Panc1 (cell line): Measurements from ENCODE around the gene POU2F1. TPM values are rescaled to one million over a fixed set of nuclear protein-coding genes. Genes with fewer than 3 reads are reported as not detected.

Experiments used
- ATAC-seq: fragments of 200-7000 bp; cut with Tn5 transposase; 2 replicates; pipeline ENCODE4 v1.9.1; 2020; ENCODE audit warnings: mild to moderate bottlenecking, moderate library complexity
- BruUV-seq: library from RNA; stranded (reverse); fragments of 400-500 nt; replicated peaks from 2 replicates; lab custom pipeline; 2021; lab: Mats Ljungman, UMichigan
- CTCF ChIA-PET: fragments of 300-600 bp; sonication (Branson Sonifier 250); formaldehyde crosslinking; loops from one replicate; lab custom pipeline; 2022; ENCODE audit warnings: antibody characterized with exemption; lab: Charles Lee
- POLR2A ChIA-PET: fragments of 300-600 bp; sonication (Branson Sonifier 250); formaldehyde crosslinking; loops from one replicate; lab custom pipeline; 2022; ENCODE audit warnings: antibody characterized with exemption; lab: Charles Lee
- DNase-seq: peaks from one replicate; pipeline ENCODE4 v3.0.0-alpha.2; 2010; ENCODE audit warnings: low read depth, low spot score
- H3K27ac ChIP-seq: 2 replicates; pipeline ENCODE4 v1.5.1; 2011; ENCODE audit warnings: mild to moderate bottlenecking, low read length, inconsistent platforms
- H3K27me3 ChIP-seq: fragments of 200-500 bp; sonication (Bioruptor generic); 2 replicates; pipeline ENCODE4 v1.6.0; 2014; ENCODE audit warnings: low read length, inconsistent platforms; ENCODE audit not compliant: control insufficient read depth, insufficient read depth
- H3K36me3 ChIP-seq: fragments of 200-500 bp; sonication (Bioruptor generic); 2 replicates; pipeline ENCODE4 v1.5.1; 2014; ENCODE audit warnings: inconsistent platforms, mild to moderate bottlenecking, low read length, moderate library complexity; ENCODE audit not compliant: control insufficient read depth, insufficient read depth
- H3K4me1 ChIP-seq: 2 replicates; pipeline ENCODE4 v1.5.1; 2011; ENCODE audit warnings: inconsistent platforms, mild to moderate bottlenecking, low read length, moderate library complexity; ENCODE audit not compliant: control insufficient read depth, insufficient read depth
- H3K4me3 ChIP-seq, 2 experiments: 2 replicates each; pipeline ENCODE4 v1.5.1; 2011 to 2012; ENCODE audit warnings: low read depth in 2 of 2, low read length in 2 of 2, mild to moderate bottlenecking in 2 of 2, inconsistent platforms in 1 of 2, moderate library complexity in 1 of 2
- H3K9me3 ChIP-seq: fragments of 200-500 bp; sonication (Bioruptor generic); 2 replicates; pipeline ENCODE4 v1.5.1; 2014; ENCODE audit warnings: low read depth, mild to moderate bottlenecking, inconsistent platforms, low read length, moderate library complexity; ENCODE audit not compliant: control insufficient read depth, insufficient read depth
- POLR2AphosphoS5 ChIP-seq: IDR thresholded peaks from 2 replicates; pipeline ENCODE4 v1.6.1; 2012; ENCODE audit warnings: mild to moderate bottlenecking, low read depth, low read length, moderate library complexity
- SIN3A ChIP-seq: IDR thresholded peaks from 2 replicates; pipeline ENCODE4 v1.6.1; 2012; ENCODE audit warnings: low read depth, mild to moderate bottlenecking, low read length, moderate library complexity, borderline replicate concordance; ENCODE audit not compliant: insufficient read depth
- TCF7L2 ChIP-seq: IDR thresholded peaks from 2 replicates; pipeline ENCODE4 v1.6.1; 2011; ENCODE audit warnings: mild to moderate bottlenecking, low read depth, low read length, inconsistent platforms
- in situ Hi-C: cut with HindIII; loops from 2 replicates; pipeline ENCODE4 v1.10.0; 2016; ENCODE audit warnings: low sequenced_read_pairs, low pct_unique_long_range_greater_than_20kb
- intact Hi-C: fragments of 100-400 bp; cut with micrococcal nuclease; formaldehyde crosslinking; loops from one replicate; pipeline ENCODE4 v1.10.0; 2022; ENCODE audit not compliant: unreplicated experiment
- total RNA-seq: library from RNA; stranded (reverse); gene quantifications from one replicate; pipeline ENCODE4 v1.2.1, GENCODE V29; 2021; ENCODE audit not compliant: unreplicated experiment
- TF ChIP-seq, protein P1 (sequence below), 2 experiments: IDR thresholded peaks; 2 replicates each; pipeline ENCODE4 v1.6.1; 2011 to 2012; ENCODE audit warnings: low read depth in 2 of 2, control low read depth in 1 of 2, low read length in 1 of 2, mild to moderate bottlenecking in 1 of 2, moderate library complexity in 1 of 2; ENCODE audit not compliant: insufficient read depth in 1 of 2
- TF ChIP-seq, protein P2 (sequence below): fragments of 450-650 bp; IDR thresholded peaks from 2 replicates; pipeline ENCODE4 v1.5.1; 2017; ENCODE audit warnings: mild to moderate bottlenecking

Gene POU2F1
- total RNA-seq, 1 experiment from 2014 or later, result 17.1 TPM

DNA sequence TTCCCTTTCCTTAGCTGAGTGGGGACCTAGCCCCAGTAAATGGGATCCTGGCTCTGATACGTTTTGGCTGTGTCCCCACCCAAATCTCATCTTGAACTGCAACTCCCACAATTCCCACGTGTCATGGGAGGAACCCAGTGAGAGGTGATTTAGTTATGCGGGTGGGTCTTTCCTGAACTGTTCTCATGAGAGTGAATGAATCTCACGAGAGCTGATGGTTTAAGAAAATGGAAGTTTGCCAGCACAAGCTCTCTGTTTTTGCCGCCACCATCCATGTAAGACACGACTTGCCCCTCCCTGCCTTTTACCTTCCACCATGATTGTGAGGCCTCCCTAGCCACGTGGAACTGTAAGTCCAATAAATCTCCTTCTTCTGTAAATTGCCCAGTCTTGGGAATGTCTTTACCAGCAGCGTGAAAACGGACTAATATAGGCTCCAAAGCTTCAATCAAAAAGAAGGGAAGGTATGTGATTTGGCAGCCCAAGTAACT is 29.9 kb upstream of the POU2F1 start:
- intact Hi-C loops (no loop called here), in situ Hi-C loops (no loop called here)
- Histone ChIP-seq H3K27ac (no peak overlapping the region), H3K36me3 (no peaks in the 10 kb centered on the region), H3K4me3 (no peak overlapping the region), H3K9me3 (no peaks in the 10 kb centered on the region), H3K27me3 (no peaks in the 10 kb centered on the region), H3K4me1 (no peaks in the 10 kb centered on the region)
- POLR2A ChIA-PET, result no interaction called here
- BruUV-seq, result no TSS peak
- no peak for ATAC-seq
- no peak for DNase-seq
- CTCF ChIA-PET, result no interaction called here
- TF ChIP-seq SIN3A (no peak), POLR2AphosphoS5 (no peak)
- TF ChIP-seq, protein P1, sequence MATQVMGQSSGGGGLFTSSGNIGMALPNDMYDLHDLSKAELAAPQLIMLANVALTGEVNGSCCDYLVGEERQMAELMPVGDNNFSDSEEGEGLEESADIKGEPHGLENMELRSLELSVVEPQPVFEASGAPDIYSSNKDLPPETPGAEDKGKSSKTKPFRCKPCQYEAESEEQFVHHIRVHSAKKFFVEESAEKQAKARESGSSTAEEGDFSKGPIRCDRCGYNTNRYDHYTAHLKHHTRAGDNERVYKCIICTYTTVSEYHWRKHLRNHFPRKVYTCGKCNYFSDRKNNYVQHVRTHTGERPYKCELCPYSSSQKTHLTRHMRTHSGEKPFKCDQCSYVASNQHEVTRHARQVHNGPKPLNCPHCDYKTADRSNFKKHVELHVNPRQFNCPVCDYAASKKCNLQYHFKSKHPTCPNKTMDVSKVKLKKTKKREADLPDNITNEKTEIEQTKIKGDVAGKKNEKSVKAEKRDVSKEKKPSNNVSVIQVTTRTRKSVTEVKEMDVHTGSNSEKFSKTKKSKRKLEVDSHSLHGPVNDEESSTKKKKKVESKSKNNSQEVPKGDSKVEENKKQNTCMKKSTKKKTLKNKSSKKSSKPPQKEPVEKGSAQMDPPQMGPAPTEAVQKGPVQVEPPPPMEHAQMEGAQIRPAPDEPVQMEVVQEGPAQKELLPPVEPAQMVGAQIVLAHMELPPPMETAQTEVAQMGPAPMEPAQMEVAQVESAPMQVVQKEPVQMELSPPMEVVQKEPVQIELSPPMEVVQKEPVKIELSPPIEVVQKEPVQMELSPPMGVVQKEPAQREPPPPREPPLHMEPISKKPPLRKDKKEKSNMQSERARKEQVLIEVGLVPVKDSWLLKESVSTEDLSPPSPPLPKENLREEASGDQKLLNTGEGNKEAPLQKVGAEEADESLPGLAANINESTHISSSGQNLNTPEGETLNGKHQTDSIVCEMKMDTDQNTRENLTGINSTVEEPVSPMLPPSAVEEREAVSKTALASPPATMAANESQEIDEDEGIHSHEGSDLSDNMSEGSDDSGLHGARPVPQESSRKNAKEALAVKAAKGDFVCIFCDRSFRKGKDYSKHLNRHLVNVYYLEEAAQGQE (IDR thresholded peaks at IDR 0.05; ENCODE audit: insufficient read depth in 1 of 2, low read depth in 2 of 2, low read length in 1 of 2), result no peak

DNA sequence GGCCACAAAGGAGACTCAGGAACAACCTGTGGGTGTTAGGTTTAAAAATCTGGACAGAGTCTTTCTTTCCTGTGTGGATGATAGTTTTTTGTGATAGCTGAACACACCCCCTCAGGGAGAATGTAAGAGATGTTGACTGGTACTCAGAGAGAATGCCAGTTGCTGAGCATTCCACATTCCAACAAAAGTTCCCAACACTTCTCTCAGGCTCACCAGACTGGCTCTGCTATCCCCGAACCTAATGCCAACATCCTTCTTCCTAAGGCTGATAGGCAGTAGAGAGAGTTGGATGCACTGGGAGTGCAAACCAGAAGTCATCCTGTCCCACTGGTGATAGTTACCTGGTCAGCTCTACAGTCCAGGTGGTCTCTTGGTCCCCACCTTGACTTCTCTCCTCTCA is 28.7 kb upstream of the POU2F1 start:
- no peaks in the 10 kb centered on the region for H3K27me3 ChIP-seq
- no peak overlapping the region for H3K27ac ChIP-seq
- ATAC-seq (no peak), DNase-seq (no peak)
- H3K4me3 ChIP-seq, result no peak overlapping the region
- BruUV-seq, result no TSS peak
- intact Hi-C loops, result no loop called here
- in situ Hi-C loops, result no loop called here
- no peaks in the 10 kb centered on the region for H3K36me3 ChIP-seq
- CTCF ChIA-PET, result no interaction called here
- no peaks in the 10 kb centered on the region for H3K4me1 ChIP-seq
- TF ChIP-seq TCF7L2 (no peak), POLR2AphosphoS5 (no peak), SIN3A (no peak)
- TF ChIP-seq, protein P2, sequence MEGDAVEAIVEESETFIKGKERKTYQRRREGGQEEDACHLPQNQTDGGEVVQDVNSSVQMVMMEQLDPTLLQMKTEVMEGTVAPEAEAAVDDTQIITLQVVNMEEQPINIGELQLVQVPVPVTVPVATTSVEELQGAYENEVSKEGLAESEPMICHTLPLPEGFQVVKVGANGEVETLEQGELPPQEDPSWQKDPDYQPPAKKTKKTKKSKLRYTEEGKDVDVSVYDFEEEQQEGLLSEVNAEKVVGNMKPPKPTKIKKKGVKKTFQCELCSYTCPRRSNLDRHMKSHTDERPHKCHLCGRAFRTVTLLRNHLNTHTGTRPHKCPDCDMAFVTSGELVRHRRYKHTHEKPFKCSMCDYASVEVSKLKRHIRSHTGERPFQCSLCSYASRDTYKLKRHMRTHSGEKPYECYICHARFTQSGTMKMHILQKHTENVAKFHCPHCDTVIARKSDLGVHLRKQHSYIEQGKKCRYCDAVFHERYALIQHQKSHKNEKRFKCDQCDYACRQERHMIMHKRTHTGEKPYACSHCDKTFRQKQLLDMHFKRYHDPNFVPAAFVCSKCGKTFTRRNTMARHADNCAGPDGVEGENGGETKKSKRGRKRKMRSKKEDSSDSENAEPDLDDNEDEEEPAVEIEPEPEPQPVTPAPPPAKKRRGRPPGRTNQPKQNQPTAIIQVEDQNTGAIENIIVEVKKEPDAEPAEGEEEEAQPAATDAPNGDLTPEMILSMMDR, result no peak
- TF ChIP-seq, protein P1 (IDR thresholded peaks at IDR 0.05; ENCODE audit: insufficient read depth in 1 of 2, low read depth in 2 of 2, low read length in 1 of 2), result no peak
- H3K9me3 ChIP-seq, result no peaks in the 10 kb centered on the region
- POLR2A ChIA-PET, result no interaction called here
